GM12878 (cell line): ENCODE measurements around the gene CTSC. TPM values are rescaled to one million over a fixed set of nuclear protein-coding genes. Genes with fewer than 3 reads are reported as not detected.

ENCODE experiments used
- CBX3 ChIP-seq: fragments of 200-600 bp; sonication (generic); IDR thresholded peaks from 2 replicates; pipeline ENCODE4 v1.6.1; 2016; ENCODE audit warnings: low read depth, borderline replicate concordance
- CEBPB ChIP-seq, 2 experiments: fragments of 150-350 bp in 1 of 2; IDR thresholded peaks; 2 replicates each; pipeline ENCODE4 v1.6.1; 2012 to 2014; ENCODE audit warnings: low read depth in 2 of 2, low read length in 2 of 2, borderline replicate concordance in 1 of 2, inconsistent platforms in 1 of 2
- CHD1 ChIP-seq: IDR thresholded peaks from 2 replicates; pipeline ENCODE4 v1.6.1; 2012; ENCODE audit warnings: low read depth, low read length, improper control_type of control experiment
- EED ChIP-seq: sonication (generic); IDR thresholded peaks from 2 replicates; pipeline ENCODE4 v1.6.1; 2016; ENCODE audit warnings: antibody characterized with exemption, low read depth
- GABPA ChIP-seq: IDR thresholded peaks from 2 replicates; pipeline ENCODE4 v1.6.1; 2014; ENCODE audit warnings: antibody characterized with exemption, low read depth, mild to moderate bottlenecking, inconsistent platforms
- HCFC1 ChIP-seq: fragments of 150-350 bp; IDR thresholded peaks from 2 replicates; pipeline ENCODE4 v1.6.1; 2014; ENCODE audit warnings: low read length
- IKZF2 ChIP-seq, 2 experiments: fragments of 450-650 bp; IDR thresholded peaks; 2 replicates each; pipeline ENCODE4 v1.6.1; 2017; ENCODE audit warnings: mild to moderate bottlenecking in 2 of 2, moderate library complexity in 2 of 2
- MEF2A ChIP-seq: IDR thresholded peaks from 2 replicates; pipeline ENCODE4 v1.6.1; 2011; ENCODE audit warnings: low read depth, mild to moderate bottlenecking, low read length, moderate library complexity; ENCODE audit not compliant: insufficient read depth
- MTA2 ChIP-seq: fragments of 450-650 bp; IDR thresholded peaks from 2 replicates; pipeline ENCODE4 v1.6.1; 2016; ENCODE audit warnings: low read depth, mild to moderate bottlenecking, moderate library complexity
- MXI1 ChIP-seq: fragments of 150-350 bp; IDR thresholded peaks from 2 replicates; pipeline ENCODE4 v1.6.1; 2011; ENCODE audit warnings: low read depth, mild to moderate bottlenecking, inconsistent platforms, low read length, improper control_type of control experiment
- NBN ChIP-seq: fragments of 450-650 bp; IDR thresholded peaks from 2 replicates; pipeline ENCODE4 v1.6.1; 2016
- NRF1 ChIP-seq: conservative IDR thresholded peaks from 2 replicates; pipeline ENCODE4 v1.6.1; 2011; ENCODE audit warnings: mild to moderate bottlenecking, low read depth, low read length, improper control_type of control experiment
- POLR2A ChIP-seq: IDR thresholded peaks from 2 replicates; pipeline ENCODE4 v1.6.1; 2011; ENCODE audit warnings: low read depth, mild to moderate bottlenecking, low read length
- RB1 ChIP-seq: fragments of 450-650 bp; formaldehyde crosslinking; IDR thresholded peaks from 2 replicates; pipeline ENCODE4 v1.6.1; 2017; ENCODE audit warnings: mild to moderate bottlenecking, borderline replicate concordance
- SMC3 ChIP-seq: IDR thresholded peaks from 2 replicates; pipeline ENCODE4 v1.6.1; 2011; ENCODE audit warnings: low read length, improper control_type of control experiment, borderline replicate concordance
- SRF ChIP-seq, 2 experiments: IDR thresholded peaks; 2 replicates each; pipeline ENCODE4 v1.6.1; 2011; ENCODE audit warnings: low read depth in 2 of 2, low read length in 2 of 2, mild to moderate bottlenecking in 1 of 2, moderate library complexity in 1 of 2
- STAT3 ChIP-seq: IDR thresholded peaks from 2 replicates; pipeline ENCODE4 v1.6.1; 2011; ENCODE audit warnings: low read depth, low read length, improper control_type of control experiment
- SUPT20H ChIP-seq: IDR thresholded peaks from 2 replicates; pipeline ENCODE4 v1.6.1; 2011; ENCODE audit warnings: low read depth, mild to moderate bottlenecking, low read length, moderate library complexity, borderline replicate concordance; ENCODE audit not compliant: control insufficient read depth
- YY1 ChIP-seq: IDR thresholded peaks from 2 replicates; pipeline ENCODE4 v1.6.1; 2011; ENCODE audit warnings: low read depth, mild to moderate bottlenecking, low read length
- ZSCAN29 ChIP-seq: fragments of 450-650 bp; IDR thresholded peaks from 2 replicates; pipeline ENCODE4 v1.6.1; 2017; ENCODE audit warnings: mild to moderate bottlenecking, moderate library complexity
- polyA plus RNA-seq, 11 experiments: library from polyadenylated mRNA; depleted of rRNA in 4 of 11; unstranded in 6 of 11; stranded (reverse) in 5 of 11; fragments of >200 nt; fragmentation: Nextera tagmentation in 4 of 11; fragmentation: Illumina TruSeq in 1 of 11; extraction: Ambion mirVana in 4 of 11; extraction: Trizol in 1 of 11; gene quantifications; 1 replicate in 1 of 11; 2 replicates in 10 of 11; pipeline versions ENCODE4 v1.2.1 to v1.2.3, GENCODE V29; 2011 to 2016; ENCODE audit warnings: inconsistent platforms in 2 of 11, missing spikeins in 2 of 11, low read depth in 1 of 11
- total RNA-seq, 4 experiments: library from RNA; depleted of rRNA in 3 of 4; stranded (reverse); fragments of >200 nt in 3 of 4; fragmentation: Illumina TruSeq in 1 of 4; extraction: Trizol in 1 of 4; gene quantifications; 2 replicates each; pipeline versions ENCODE4 v1.2.1 to v1.2.3, GENCODE V29; 2013 to 2021
- TF ChIP-seq, protein P1 (sequence below): IDR thresholded peaks from 2 replicates; pipeline ENCODE4 v1.6.1; 2011; ENCODE audit warnings: borderline replicate concordance, low read depth, mild to moderate bottlenecking, moderate library complexity, low read length; ENCODE audit not compliant: insufficient read depth, poor library complexity, severe bottlenecking
- TF ChIP-seq, protein P2 (sequence below): fragments of 450-650 bp; formaldehyde crosslinking; IDR thresholded peaks from 2 replicates; pipeline ENCODE4 v1.5.0; 2022; ENCODE audit warnings: mild to moderate bottlenecking, missing genetic modification characterization
- TF ChIP-seq, protein P3 (sequence below): IDR thresholded peaks from 2 replicates; pipeline ENCODE4 v1.6.1; 2012; ENCODE audit warnings: low read length, inconsistent platforms
- TF ChIP-seq, protein P4 (sequence below): fragments of 450-650 bp; IDR thresholded peaks from 2 replicates; pipeline ENCODE4 v1.6.1; 2016; ENCODE audit warnings: mild to moderate bottlenecking
- TF ChIP-seq, protein P5 (sequence below): IDR thresholded peaks from 2 replicates; pipeline ENCODE4 v1.6.1; 2011; ENCODE audit warnings: borderline replicate concordance, low read depth, mild to moderate bottlenecking, moderate library complexity, mixed read lengths, low read length; ENCODE audit not compliant: insufficient read depth; ENCODE audit errors: extremely low read length

Gene CTSC
- total and polyA plus RNA-seq, 10 of the 15 experiments (the other 5 are each of a cell fraction or from before 2014, with no cell fraction given): 289 to 1,123 (median 430) TPM

DNA sequence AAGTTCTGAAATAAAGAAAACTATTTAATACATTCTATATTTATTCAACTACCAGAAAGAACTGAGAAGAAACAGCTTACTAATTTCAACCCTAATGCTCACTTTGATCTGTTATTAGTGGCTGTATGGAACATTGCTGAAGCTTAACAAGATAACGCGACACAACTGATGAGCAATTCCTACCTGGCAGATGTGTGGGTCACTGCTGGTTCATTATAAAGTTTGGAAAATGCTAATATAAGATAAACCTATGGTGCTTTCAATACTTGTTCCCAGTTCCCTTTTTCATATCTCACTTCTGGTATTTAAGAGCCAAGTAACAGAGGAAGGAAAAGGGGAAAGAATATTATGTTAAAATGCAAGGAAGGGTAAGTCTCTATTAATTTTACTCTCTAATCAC is 10.5 kb downstream of the CTSC start (continued):
- TF ChIP-seq, protein P1, sequence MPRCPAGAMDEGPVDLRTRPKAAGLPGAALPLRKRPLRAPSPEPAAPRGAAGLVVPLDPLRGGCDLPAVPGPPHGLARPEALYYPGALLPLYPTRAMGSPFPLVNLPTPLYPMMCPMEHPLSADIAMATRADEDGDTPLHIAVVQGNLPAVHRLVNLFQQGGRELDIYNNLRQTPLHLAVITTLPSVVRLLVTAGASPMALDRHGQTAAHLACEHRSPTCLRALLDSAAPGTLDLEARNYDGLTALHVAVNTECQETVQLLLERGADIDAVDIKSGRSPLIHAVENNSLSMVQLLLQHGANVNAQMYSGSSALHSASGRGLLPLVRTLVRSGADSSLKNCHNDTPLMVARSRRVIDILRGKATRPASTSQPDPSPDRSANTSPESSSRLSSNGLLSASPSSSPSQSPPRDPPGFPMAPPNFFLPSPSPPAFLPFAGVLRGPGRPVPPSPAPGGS: no peak
- peak; percentile 75 for TF ChIP-seq EED
- TF ChIP-seq NBN: no peak
- 0 out of 2 replicates have a peak, but pooled peaks have one; percentile 18 for TF ChIP-seq GABPA
- no peak for TF ChIP-seq YY1
- no peak for TF ChIP-seq STAT3
- TF ChIP-seq, protein P2, sequence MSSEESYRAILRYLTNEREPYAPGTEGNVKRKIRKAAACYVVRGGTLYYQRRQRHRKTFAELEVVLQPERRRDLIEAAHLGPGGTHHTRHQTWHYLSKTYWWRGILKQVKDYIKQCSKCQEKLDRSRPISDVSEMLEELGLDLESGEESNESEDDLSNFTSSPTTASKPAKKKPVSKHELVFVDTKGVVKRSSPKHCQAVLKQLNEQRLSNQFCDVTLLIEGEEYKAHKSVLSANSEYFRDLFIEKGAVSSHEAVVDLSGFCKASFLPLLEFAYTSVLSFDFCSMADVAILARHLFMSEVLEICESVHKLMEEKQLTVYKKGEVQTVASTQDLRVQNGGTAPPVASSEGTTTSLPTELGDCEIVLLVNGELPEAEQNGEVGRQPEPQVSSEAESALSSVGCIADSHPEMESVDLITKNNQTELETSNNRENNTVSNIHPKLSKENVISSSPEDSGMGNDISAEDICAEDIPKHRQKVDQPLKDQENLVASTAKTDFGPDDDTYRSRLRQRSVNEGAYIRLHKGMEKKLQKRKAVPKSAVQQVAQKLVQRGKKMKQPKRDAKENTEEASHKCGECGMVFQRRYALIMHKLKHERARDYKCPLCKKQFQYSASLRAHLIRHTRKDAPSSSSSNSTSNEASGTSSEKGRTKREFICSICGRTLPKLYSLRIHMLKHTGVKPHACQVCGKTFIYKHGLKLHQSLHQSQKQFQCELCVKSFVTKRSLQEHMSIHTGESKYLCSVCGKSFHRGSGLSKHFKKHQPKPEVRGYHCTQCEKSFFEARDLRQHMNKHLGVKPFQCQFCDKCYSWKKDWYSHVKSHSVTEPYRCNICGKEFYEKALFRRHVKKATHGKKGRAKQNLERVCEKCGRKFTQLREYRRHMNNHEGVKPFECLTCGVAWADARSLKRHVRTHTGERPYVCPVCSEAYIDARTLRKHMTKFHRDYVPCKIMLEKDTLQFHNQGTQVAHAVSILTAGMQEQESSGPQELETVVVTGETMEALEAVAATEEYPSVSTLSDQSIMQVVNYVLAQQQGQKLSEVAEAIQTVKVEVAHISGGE (CRISPR knock-in tag): no peak
- TF ChIP-seq, protein P3, sequence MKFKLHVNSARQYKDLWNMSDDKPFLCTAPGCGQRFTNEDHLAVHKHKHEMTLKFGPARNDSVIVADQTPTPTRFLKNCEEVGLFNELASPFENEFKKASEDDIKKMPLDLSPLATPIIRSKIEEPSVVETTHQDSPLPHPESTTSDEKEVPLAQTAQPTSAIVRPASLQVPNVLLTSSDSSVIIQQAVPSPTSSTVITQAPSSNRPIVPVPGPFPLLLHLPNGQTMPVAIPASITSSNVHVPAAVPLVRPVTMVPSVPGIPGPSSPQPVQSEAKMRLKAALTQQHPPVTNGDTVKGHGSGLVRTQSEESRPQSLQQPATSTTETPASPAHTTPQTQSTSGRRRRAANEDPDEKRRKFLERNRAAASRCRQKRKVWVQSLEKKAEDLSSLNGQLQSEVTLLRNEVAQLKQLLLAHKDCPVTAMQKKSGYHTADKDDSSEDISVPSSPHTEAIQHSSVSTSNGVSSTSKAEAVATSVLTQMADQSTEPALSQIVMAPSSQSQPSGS: peak; percentile 38; the same call in 1 of the 2 replicates
- TF ChIP-seq MTA2: peak; percentile 80
- no peak; the same call in 1 of the 2 replicates for TF ChIP-seq MXI1
- no peak for TF ChIP-seq SUPT20H
- no peak for TF ChIP-seq NRF1
- TF ChIP-seq, protein P4, sequence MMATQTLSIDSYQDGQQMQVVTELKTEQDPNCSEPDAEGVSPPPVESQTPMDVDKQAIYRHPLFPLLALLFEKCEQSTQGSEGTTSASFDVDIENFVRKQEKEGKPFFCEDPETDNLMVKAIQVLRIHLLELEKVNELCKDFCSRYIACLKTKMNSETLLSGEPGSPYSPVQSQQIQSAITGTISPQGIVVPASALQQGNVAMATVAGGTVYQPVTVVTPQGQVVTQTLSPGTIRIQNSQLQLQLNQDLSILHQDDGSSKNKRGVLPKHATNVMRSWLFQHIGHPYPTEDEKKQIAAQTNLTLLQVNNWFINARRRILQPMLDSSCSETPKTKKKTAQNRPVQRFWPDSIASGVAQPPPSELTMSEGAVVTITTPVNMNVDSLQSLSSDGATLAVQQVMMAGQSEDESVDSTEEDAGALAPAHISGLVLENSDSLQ: no peak
- no peak for TF ChIP-seq RB1
- TF ChIP-seq SRF (IDR thresholded peaks at IDR 0.05; ENCODE audit: low read depth in 2 of 2, low read length in 2 of 2): no peak
- TF ChIP-seq CHD1: 0 out of 2 replicates have a peak, but pooled peaks have one; percentile 30
- TF ChIP-seq ZSCAN29: no peak
- TF ChIP-seq MEF2A: peak; percentile 65; the same call in 1 of the 2 replicates
- TF ChIP-seq, protein P5, sequence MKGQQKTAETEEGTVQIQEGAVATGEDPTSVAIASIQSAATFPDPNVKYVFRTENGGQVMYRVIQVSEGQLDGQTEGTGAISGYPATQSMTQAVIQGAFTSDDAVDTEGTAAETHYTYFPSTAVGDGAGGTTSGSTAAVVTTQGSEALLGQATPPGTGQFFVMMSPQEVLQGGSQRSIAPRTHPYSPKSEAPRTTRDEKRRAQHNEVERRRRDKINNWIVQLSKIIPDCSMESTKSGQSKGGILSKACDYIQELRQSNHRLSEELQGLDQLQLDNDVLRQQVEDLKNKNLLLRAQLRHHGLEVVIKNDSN: no peak
- TF ChIP-seq POLR2A: no peak
- TF ChIP-seq CEBPB (IDR thresholded peaks at IDR 0.05; ENCODE audit: borderline replicate concordance in 1 of 2, low read depth in 2 of 2, low read length in 2 of 2): no peak
- TF ChIP-seq HCFC1: no peak
- TF ChIP-seq CBX3: no peak
- TF ChIP-seq SMC3: no peak
- peak; percentile 89 to 91 for TF ChIP-seq IKZF2 (IDR thresholded peaks at IDR 0.05)
